Epidermal melanocyte (primary cell): ENCODE data around the gene TGIF1.
"Not testable (repeated sequence)": the region's sequence is repeated elsewhere in the genome, so short reads cannot be mapped to it uniquely, and the experiment has no call there.

Source experiments
- DNase-seq: peaks from one replicate; pipeline ENCODE4 v3.0.0; 2011; ENCODE audit warnings: low spot score; ENCODE audit not compliant: insufficient read length

Gene TGIF1

GRCh38 chr18:3450012-3450798, at the start of gene TGIF1:
TSS of gene TGIF1 (plus strand) at chr18:3450172. CDS start at chr18:3450490, 318 bp downstream.
- no peak for DNase-seq

- DNase-seq: no peak
Observed at GRCh38 chr18:3400567-3401296, 49.2 kb upstream of the TGIF1 start.

- no peak for DNase-seq
Observed at GRCh38 chr18:3401669-3402620, 48.0 kb upstream of the TGIF1 start.

- no peak for DNase-seq
Observed at GRCh38 chr18:3402982-3403451, 47.0 kb upstream of the TGIF1 start.

- DNase-seq: no peak
Observed at GRCh38 chr18:3405713-3406112, 44.3 kb upstream of the TGIF1 start.

- no peak for DNase-seq
Observed at GRCh38 chr18:3408107-3408506, 41.9 kb upstream of the TGIF1 start.

GRCh38 chr18:3409811-3410210, 40.2 kb upstream of the TGIF1 start:
- no peak for DNase-seq

- DNase-seq: no peak
Observed at GRCh38 chr18:3410273-3410672, 39.7 kb upstream of the TGIF1 start.

GRCh38 chr18:3410876-3411275, 39.1 kb upstream of the TGIF1 start:
- not testable (repeated sequence) for DNase-seq

GRCh38 chr18:3411327-3411726, 38.6 kb upstream of the TGIF1 start:
- DNase-seq: no peak

- no peak for DNase-seq
Observed at GRCh38 chr18:3411854-3412268, 38.1 kb upstream of the TGIF1 start.

GRCh38 chr18:3412528-3412927, 37.4 kb upstream of the TGIF1 start:
- not testable (repeated sequence) for DNase-seq

GRCh38 chr18:3415110-3415509, 34.9 kb upstream of the TGIF1 start:
- DNase-seq: no peak

- no peak for DNase-seq
Observed at GRCh38 chr18:3418083-3418482, 31.9 kb upstream of the TGIF1 start.

GRCh38 chr18:3420919-3421279, 29.1 kb upstream of the TGIF1 start:
- DNase-seq: no peak

- DNase-seq: no peak
Observed at GRCh38 chr18:3422905-3423304, 27.1 kb upstream of the TGIF1 start.

GRCh38 chr18:3424280-3424890, 25.6 kb upstream of the TGIF1 start:
- DNase-seq: no peak

- DNase-seq: no peak
Observed at GRCh38 chr18:3425030-3425429, 24.9 kb upstream of the TGIF1 start.

GRCh38 chr18:3425446-3425845, 24.5 kb upstream of the TGIF1 start:
- no peak for DNase-seq

- no peak for DNase-seq
Observed at GRCh38 chr18:3426074-3426473, 23.9 kb upstream of the TGIF1 start.

GRCh38 chr18:3427944-3428343, 22.0 kb upstream of the TGIF1 start:
- DNase-seq: no peak
